Osteoblast (primary cell): ENCODE results near the gene COL19A1. TPM values are rescaled to one million over a fixed set of nuclear protein-coding genes. Genes with fewer than 3 reads are reported as not detected.

ENCODE experiments used
- DNase-seq: peaks from one replicate; pipeline ENCODE4 v3.0.0; 2011; ENCODE audit warnings: low spot score, mixed read lengths; ENCODE audit not compliant: insufficient read length; ENCODE audit errors: missing footprints
- H2AFZ ChIP-seq: 2 replicates; pipeline ENCODE4 v1.6.0; 2011; ENCODE audit warnings: mild to moderate bottlenecking, low read length
- H3K27ac ChIP-seq: 2 replicates; pipeline ENCODE4 v1.5.1; 2011; ENCODE audit warnings: mild to moderate bottlenecking, low read depth, low read length, moderate library complexity
- H3K27me3 ChIP-seq: 2 replicates; pipeline ENCODE4 v1.6.0; 2012; ENCODE audit warnings: mild to moderate bottlenecking, control low read depth, inconsistent platforms, low read length, moderate library complexity; ENCODE audit not compliant: insufficient read depth
- H3K36me3 ChIP-seq: 2 replicates; pipeline ENCODE4 v1.5.1; 2011; ENCODE audit warnings: mild to moderate bottlenecking, low read length, control low read depth, moderate library complexity; ENCODE audit not compliant: insufficient read depth
- H3K4me1 ChIP-seq: 2 replicates; pipeline ENCODE4 v1.5.1; 2011; ENCODE audit warnings: mild to moderate bottlenecking, low read length, control low read depth, moderate library complexity; ENCODE audit not compliant: insufficient read depth
- H3K4me2 ChIP-seq: 2 replicates; pipeline ENCODE4 v1.6.0; 2011; ENCODE audit warnings: mild to moderate bottlenecking, low read length; ENCODE audit not compliant: insufficient read depth
- H3K4me3 ChIP-seq: fragments of 200-600 bp; sonication (generic); 3 replicates; pipeline ENCODE4 v1.5.1; 2012; ENCODE audit warnings: mild to moderate bottlenecking, low read length, inconsistent platforms; ENCODE audit not compliant: insufficient read depth
- H3K79me2 ChIP-seq: 2 replicates; pipeline ENCODE4 v1.6.0; 2012; ENCODE audit warnings: mild to moderate bottlenecking, low read length, control low read depth, inconsistent platforms; ENCODE audit not compliant: insufficient read depth
- H3K9me3 ChIP-seq: 2 replicates; pipeline ENCODE4 v1.5.1; 2011; ENCODE audit warnings: low read depth, low read length, control low read depth
- H4K20me1 ChIP-seq: 2 replicates; pipeline ENCODE4 v1.6.0; 2012; ENCODE audit warnings: mild to moderate bottlenecking, low read length, control low read depth; ENCODE audit not compliant: insufficient read depth
- CTCF ChIP-seq: IDR thresholded peaks from 2 replicates; pipeline ENCODE4 v1.5.1; 2011; ENCODE audit warnings: mild to moderate bottlenecking, low read depth, low read length, moderate library complexity; ENCODE audit errors: extremely low read depth
- total RNA-seq: library from RNA; depleted of rRNA; stranded (reverse); fragments of >200 nt; gene quantifications from 2 replicates; pipeline ENCODE4 v1.2.3, GENCODE V29; 2012

The COL19A1 gene
- total RNA-seq, 1 donor = under 0.01 TPM

- Histone ChIP-seq H3K36me3 (no peaks in the 10 kb centered on the region), H3K79me2 (no peaks in the 10 kb centered on the region), H3K9me3 (no peaks in the 10 kb centered on the region), H3K4me2 (no peak overlapping the region), H2AFZ (no peak overlapping the region), H4K20me1 (no peaks in the 10 kb centered on the region), H3K4me1 (no peaks in the 10 kb centered on the region), H3K27ac (no peak overlapping the region), H3K27me3 (no peaks in the 10 kb centered on the region), H3K4me3 (no peak overlapping the region)
- TF ChIP-seq CTCF = no peak
- no peak for DNase-seq
Measured at GRCh38 chr6:70041411-70041810, 175.1 kb downstream of the COL19A1 start.

- Histone ChIP-seq H3K9me3 (no peaks in the 10 kb centered on the region), H3K27ac (no peak overlapping the region), H3K27me3 (no peaks in the 10 kb centered on the region), H3K4me1 (no peaks in the 10 kb centered on the region), H3K79me2 (no peaks in the 10 kb centered on the region), H3K4me2 (no peak overlapping the region), H3K4me3 (no peak overlapping the region), H4K20me1 (no peaks in the 10 kb centered on the region), H3K36me3 (no peaks in the 10 kb centered on the region), H2AFZ (no peak overlapping the region)
- DNase-seq = no peak
- TF ChIP-seq CTCF = no peak
Measured at GRCh38 chr6:70045413-70045812, 179.1 kb downstream of the COL19A1 start.

- no peak overlapping the region for H3K27ac ChIP-seq
- no peak for TF ChIP-seq CTCF
- H3K4me1 ChIP-seq = no peaks in the 10 kb centered on the region
- no peak overlapping the region for H2AFZ ChIP-seq
- H3K27me3 ChIP-seq = no peaks in the 10 kb centered on the region
- H3K4me3 ChIP-seq = no peak overlapping the region
- H3K79me2 ChIP-seq = no peaks in the 10 kb centered on the region
- H4K20me1 ChIP-seq = no peaks in the 10 kb centered on the region
- H3K36me3 ChIP-seq = no peaks in the 10 kb centered on the region
- no peaks in the 10 kb centered on the region for H3K9me3 ChIP-seq
- H3K4me2 ChIP-seq = no peak overlapping the region
- no peak for DNase-seq
Measured at GRCh38 chr6:70051197-70052124, 185.1 kb downstream of the COL19A1 start.

GRCh38 chr6:70059039-70059719, 192.8 kb downstream of the COL19A1 start:
- Histone ChIP-seq H3K4me2 (no peak overlapping the region), H3K4me1 (no peaks in the 10 kb centered on the region), H3K27ac (no peak overlapping the region), H3K27me3 (no peaks in the 10 kb centered on the region), H2AFZ (no peak overlapping the region), H3K36me3 (no peaks in the 10 kb centered on the region), H3K9me3 (no peaks in the 10 kb centered on the region), H3K4me3 (no peak overlapping the region), H3K79me2 (no peaks in the 10 kb centered on the region), H4K20me1 (no peaks in the 10 kb centered on the region)
- TF ChIP-seq CTCF = no peak
- DNase-seq = no peak
